Measurements from ENCODE around the gene ZC3H13. TPM values are rescaled to one million over a fixed set of nuclear protein-coding genes. Genes with fewer than 3 reads are reported as not detected.

The ZC3H13 gene
- total and polyA plus RNA-seq, 2 of the 8 experiments (the other 6 are each of a cell fraction or from before 2014, with no cell fraction given), result 5.1 to 57.8 TPM

GRCh38 chr13:46008631-46009030 is 43.9 kb downstream of the ZC3H13 start:
- Histone ChIP-seq H3K18ac (ENCODE audit: extremely low read depth, low read length) (no peak overlapping the region), H2BK20ac (ENCODE audit: low read length) (no peak overlapping the region), H2BK12ac (ENCODE audit: low read depth, low read length) (no peak overlapping the region), H3K4me3 (ENCODE audit: extremely low read depth in 1 of 4, insufficient read depth in 2 of 4, low read depth in 3 of 4, low read length in 4 of 4) (no peak overlapping the region), H4K20me1 (replicated peaks in 1 of 2; ENCODE audit: control insufficient read depth in 1 of 2, insufficient read depth in 2 of 2, low read length in 2 of 2) (no peaks in the 10 kb centered on the region), H3K23ac (ENCODE audit: insufficient read length) (no peak overlapping the region), H3K4me1 (replicated peaks in 1 of 4; ENCODE audit: control insufficient read depth in 3 of 4, insufficient read depth in 4 of 4, low read length in 3 of 4) (no peaks in the 10 kb centered on the region), H4K91ac (replicated peaks; ENCODE audit: insufficient read length, low read length) (no peak overlapping the region), H3K9me3 (ENCODE audit: insufficient read depth in 2 of 2, low read depth in 1 of 2, low read length in 1 of 2) (no peaks in the 10 kb centered on the region), H2AK5ac (ENCODE audit: low read depth, low read length) (no peak overlapping the region), H4K8ac (ENCODE audit: extremely low read depth, insufficient read depth, low read length) (no peak overlapping the region), H3K79me2 (ENCODE audit: control insufficient read depth in 1 of 2, insufficient read depth in 2 of 2, low read length in 2 of 2) (no peaks in the 10 kb centered on the region), H2BK15ac (ENCODE audit: low read length) (no peak overlapping the region), H3K36me3 (ENCODE audit: control insufficient read depth in 2 of 4, insufficient read depth in 4 of 4, low read length in 3 of 4) (peaks cover 0 to 49% (median 4%) of the 10 kb centered on the region in 4 experiments; a peak in 3 of 8 replicates), H2BK120ac (replicated peaks; ENCODE audit: low read depth, low read length) (no peak overlapping the region), H3K79me1 (ENCODE audit: low read depth, low read length) (no peaks in the 10 kb centered on the region), H3K9ac (replicated peaks in 1 of 4; ENCODE audit: extremely low read depth in 1 of 4, low read depth in 3 of 4, low read length in 3 of 4) (no peak overlapping the region), H3K27ac (ENCODE audit: low read depth, low read length) (no peak overlapping the region), H3K14ac (ENCODE audit: insufficient read length) (no peak overlapping the region), H3K23me2 (ENCODE audit: low read depth, low read length) (no peaks in the 10 kb centered on the region), H3K4ac (replicated peaks; ENCODE audit: insufficient read length, low read depth, low read length) (no peak overlapping the region), H3K4me2 (ENCODE audit: insufficient read depth in 1 of 2, low read depth in 2 of 2, low read length in 2 of 2) (no peak overlapping the region), H2AFZ (ENCODE audit: low read length) (no peak overlapping the region), H4K5ac (ENCODE audit: insufficient read length, low read depth, low read length) (no peak overlapping the region), H3K27me3 (replicated peaks in 1 of 4; ENCODE audit: control insufficient read depth in 3 of 4, extremely low read depth in 1 of 4, insufficient read depth in 3 of 4, low read length in 3 of 4) (no peaks in the 10 kb centered on the region), H2BK5ac (ENCODE audit: low read depth, low read length) (no peak overlapping the region), H3K56ac (replicated peaks; ENCODE audit: insufficient read length, low read depth, low read length) (no peak overlapping the region)
- ChIA-PET CTCF (ENCODE audit: partially characterized antibody) (interaction anchor here (0.8 to 1.9 kb wide), 5 partner anchors 13 to 214 kb away, joined by 3 to 9 read pairs (median 3); no protein-coding TSS in a partner anchor), POLR2A (ENCODE audit: partially characterized antibody) (no interaction called here)
- 87% methylated on average over 2 of the region's 2 CpGs; no CpG with 5 or more reads in 1 of the 2 experiments for WGBS, 2 experiments (ENCODE audit: extremely low coverage in 1 of 2, insufficient coverage in 1 of 2, insufficient read length in 1 of 2, insufficient replicate concordance in 2 of 2, low coverage in 1 of 2, low lambda C conversion rate in 2 of 2, missing lambda C conversion rate in 1 of 2)
- FAIRE-seq, result no peak
- DNase-seq (ENCODE audit: low read depth in 1 of 2, low spot score in 2 of 2), result no peak
- TF ChIP-seq TCF12 (IDR thresholded peaks at IDR 0.05; ENCODE audit: low read depth, low read length), result no peak

Data from H1 (cell line).